Measurements from ENCODE around the gene OTOGL. TPM values are rescaled to one million over a fixed set of nuclear protein-coding genes. Genes with fewer than 3 reads are reported as not detected.

The OTOGL gene
- polyA plus RNA-seq, 1 donor from 2014 or later: 0.33 TPM

GRCh38 chr12:80199931-80200330, 100.6 kb downstream of the OTOGL start:
- Histone ChIP-seq H3K4me2 (ENCODE audit: low read length) (no peak overlapping the region), H3K4me3 (ENCODE audit: low read length) (no peak overlapping the region), H3K79me2 (replicated peaks; ENCODE audit: insufficient read depth, low read length) (no peaks in the 10 kb centered on the region), H3K9ac (ENCODE audit: low read length) (no peak overlapping the region), H3K36me3 (ENCODE audit: insufficient read depth, low read length) (no peaks in the 10 kb centered on the region), H3K27me3 (ENCODE audit: insufficient read depth, low read depth, low read length) (no peaks in the 10 kb centered on the region), H3K9me3 (ENCODE audit: low read length) (no peaks in the 10 kb centered on the region), H4K20me1 (ENCODE audit: insufficient read depth) (no peaks in the 10 kb centered on the region), H3K27ac (ENCODE audit: low read length) (no peak overlapping the region), H2AFZ (ENCODE audit: low read depth, low read length) (no peak overlapping the region), H3K9me2 (ENCODE audit: insufficient read depth, low read length) (no peaks in the 10 kb centered on the region), H3F3A (ENCODE audit: insufficient read depth, low read length, poor library complexity, severe bottlenecking) (no peaks in the 10 kb centered on the region)
- TF ChIP-seq EZH2 (IDR thresholded peaks at IDR 0.05; ENCODE audit: borderline replicate concordance, insufficient read depth, low read length, poor library complexity, severe bottlenecking): no peak
- TF ChIP-seq, protein P1, sequence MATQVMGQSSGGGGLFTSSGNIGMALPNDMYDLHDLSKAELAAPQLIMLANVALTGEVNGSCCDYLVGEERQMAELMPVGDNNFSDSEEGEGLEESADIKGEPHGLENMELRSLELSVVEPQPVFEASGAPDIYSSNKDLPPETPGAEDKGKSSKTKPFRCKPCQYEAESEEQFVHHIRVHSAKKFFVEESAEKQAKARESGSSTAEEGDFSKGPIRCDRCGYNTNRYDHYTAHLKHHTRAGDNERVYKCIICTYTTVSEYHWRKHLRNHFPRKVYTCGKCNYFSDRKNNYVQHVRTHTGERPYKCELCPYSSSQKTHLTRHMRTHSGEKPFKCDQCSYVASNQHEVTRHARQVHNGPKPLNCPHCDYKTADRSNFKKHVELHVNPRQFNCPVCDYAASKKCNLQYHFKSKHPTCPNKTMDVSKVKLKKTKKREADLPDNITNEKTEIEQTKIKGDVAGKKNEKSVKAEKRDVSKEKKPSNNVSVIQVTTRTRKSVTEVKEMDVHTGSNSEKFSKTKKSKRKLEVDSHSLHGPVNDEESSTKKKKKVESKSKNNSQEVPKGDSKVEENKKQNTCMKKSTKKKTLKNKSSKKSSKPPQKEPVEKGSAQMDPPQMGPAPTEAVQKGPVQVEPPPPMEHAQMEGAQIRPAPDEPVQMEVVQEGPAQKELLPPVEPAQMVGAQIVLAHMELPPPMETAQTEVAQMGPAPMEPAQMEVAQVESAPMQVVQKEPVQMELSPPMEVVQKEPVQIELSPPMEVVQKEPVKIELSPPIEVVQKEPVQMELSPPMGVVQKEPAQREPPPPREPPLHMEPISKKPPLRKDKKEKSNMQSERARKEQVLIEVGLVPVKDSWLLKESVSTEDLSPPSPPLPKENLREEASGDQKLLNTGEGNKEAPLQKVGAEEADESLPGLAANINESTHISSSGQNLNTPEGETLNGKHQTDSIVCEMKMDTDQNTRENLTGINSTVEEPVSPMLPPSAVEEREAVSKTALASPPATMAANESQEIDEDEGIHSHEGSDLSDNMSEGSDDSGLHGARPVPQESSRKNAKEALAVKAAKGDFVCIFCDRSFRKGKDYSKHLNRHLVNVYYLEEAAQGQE (IDR thresholded peaks at IDR 0.05; ENCODE audit: borderline replicate concordance): no peak
- TF ChIP-seq MXI1 (conservative IDR thresholded peaks at IDR 0.05; ENCODE audit: poor library complexity, severe bottlenecking): no peak
- no peak for TF ChIP-seq SMC3 (conservative IDR thresholded peaks at IDR 0.05; ENCODE audit: poor library complexity)

DNA sequence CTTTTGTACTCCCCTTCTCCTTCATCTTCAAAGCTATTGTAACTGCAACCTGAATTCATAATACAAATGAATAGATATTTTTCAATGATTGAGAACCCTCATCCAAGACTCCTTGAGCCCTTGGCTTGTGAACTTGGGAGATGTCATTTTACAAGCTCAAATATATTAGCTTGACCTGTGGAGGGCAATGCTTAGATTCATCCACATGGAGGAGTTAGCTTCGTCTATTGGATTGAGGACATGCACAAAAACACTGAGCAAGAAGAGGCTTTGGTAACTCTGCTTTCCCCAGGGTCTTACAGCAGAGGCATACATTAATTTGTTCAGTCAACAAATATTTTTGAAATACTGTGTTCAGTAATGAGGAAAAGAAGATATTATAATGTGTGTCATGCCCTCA, 101.1 kb downstream of the OTOGL start:
- TF ChIP-seq, protein P1 (IDR thresholded peaks at IDR 0.05; ENCODE audit: borderline replicate concordance): no peak
- TF ChIP-seq EP300 (conservative IDR thresholded peaks at IDR 0.05; ENCODE audit: poor library complexity, severe bottlenecking) (no peak), SMC3 (conservative IDR thresholded peaks at IDR 0.05; ENCODE audit: poor library complexity) (no peak), POLR2AphosphoS5 (IDR thresholded peaks at IDR 0.05) (no peak), MXI1 (conservative IDR thresholded peaks at IDR 0.05; ENCODE audit: poor library complexity, severe bottlenecking) (no peak), TAF1 (IDR thresholded peaks at IDR 0.05; ENCODE audit: low read depth) (no peak), EZH2 (IDR thresholded peaks at IDR 0.05; ENCODE audit: borderline replicate concordance, insufficient read depth, low read length, poor library complexity, severe bottlenecking) (no peak), RAD21 (conservative IDR thresholded peaks at IDR 0.05) (no peak)
- TF ChIP-seq, protein P2, sequence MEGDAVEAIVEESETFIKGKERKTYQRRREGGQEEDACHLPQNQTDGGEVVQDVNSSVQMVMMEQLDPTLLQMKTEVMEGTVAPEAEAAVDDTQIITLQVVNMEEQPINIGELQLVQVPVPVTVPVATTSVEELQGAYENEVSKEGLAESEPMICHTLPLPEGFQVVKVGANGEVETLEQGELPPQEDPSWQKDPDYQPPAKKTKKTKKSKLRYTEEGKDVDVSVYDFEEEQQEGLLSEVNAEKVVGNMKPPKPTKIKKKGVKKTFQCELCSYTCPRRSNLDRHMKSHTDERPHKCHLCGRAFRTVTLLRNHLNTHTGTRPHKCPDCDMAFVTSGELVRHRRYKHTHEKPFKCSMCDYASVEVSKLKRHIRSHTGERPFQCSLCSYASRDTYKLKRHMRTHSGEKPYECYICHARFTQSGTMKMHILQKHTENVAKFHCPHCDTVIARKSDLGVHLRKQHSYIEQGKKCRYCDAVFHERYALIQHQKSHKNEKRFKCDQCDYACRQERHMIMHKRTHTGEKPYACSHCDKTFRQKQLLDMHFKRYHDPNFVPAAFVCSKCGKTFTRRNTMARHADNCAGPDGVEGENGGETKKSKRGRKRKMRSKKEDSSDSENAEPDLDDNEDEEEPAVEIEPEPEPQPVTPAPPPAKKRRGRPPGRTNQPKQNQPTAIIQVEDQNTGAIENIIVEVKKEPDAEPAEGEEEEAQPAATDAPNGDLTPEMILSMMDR (IDR thresholded peaks at IDR 0.05; ENCODE audit: poor library complexity, severe bottlenecking): no peak
- no peak overlapping the region for H2AFZ ChIP-seq (ENCODE audit: low read depth, low read length)
- no peak overlapping the region for H3K27ac ChIP-seq (ENCODE audit: low read length)
- no peak overlapping the region for H3K4me2 ChIP-seq (ENCODE audit: low read length)
- H3K9me3 ChIP-seq (ENCODE audit: low read length): no peaks in the 10 kb centered on the region
- no peak overlapping the region for H3K4me3 ChIP-seq (ENCODE audit: low read length)
- H3K79me2 ChIP-seq (replicated peaks; ENCODE audit: insufficient read depth, low read length): no peaks in the 10 kb centered on the region
- no peaks in the 10 kb centered on the region for H4K20me1 ChIP-seq (ENCODE audit: insufficient read depth)
- H3K9me2 ChIP-seq (ENCODE audit: insufficient read depth, low read length): no peaks in the 10 kb centered on the region
- no peaks in the 10 kb centered on the region for H3K27me3 ChIP-seq (ENCODE audit: insufficient read depth, low read depth, low read length)
- H3K36me3 ChIP-seq (ENCODE audit: insufficient read depth, low read length): no peaks in the 10 kb centered on the region
- H3F3A ChIP-seq (ENCODE audit: insufficient read depth, low read length, poor library complexity, severe bottlenecking): no peaks in the 10 kb centered on the region
- H3K9ac ChIP-seq (ENCODE audit: low read length): no peak overlapping the region

Measured in neural cell (in vitro differentiated cells).